A549 (cell line): ENCODE results near the gene APOA1. TPM values are rescaled to one million over a fixed set of nuclear protein-coding genes. Genes with fewer than 3 reads are reported as not detected.

Experiments
- ATAC-seq, 2 experiments: fragments of 200-7000 bp in 1 of 2; fragments of >200 bp in 1 of 2; cut with Nextera tagmentation in 1 of 2; cut with Tn5 transposase in 1 of 2; 3 replicates each; pipeline versions ENCODE4 v1.8.0 to v1.9.1; 2018 to 2020; ENCODE audit warnings: mild to moderate bottlenecking in 1 of 2, moderate library complexity in 1 of 2
- CTCF ChIA-PET: fragments of 300-600 bp; sonication (Branson Sonifier 250); formaldehyde crosslinking; extraction: SDS; loops from one replicate; lab custom pipeline; 2021; ENCODE audit warnings: antibody characterized with exemption, inconsistent platforms; lab: Yijun Ruan, JAX
- POLR2A ChIA-PET: fragments of 350-600 bp; formaldehyde crosslinking; extraction: SDS; loops from one replicate; lab custom pipeline; 2021; ENCODE audit warnings: antibody characterized with exemption, inconsistent platforms; lab: Yijun Ruan, JAX
- DNase-seq, 2 experiments: peaks; one replicate each; pipeline versions ENCODE4 v3.0.0 to v3.0.0-alpha.2; 2011 to 2016; ENCODE audit warnings: low read depth in 1 of 2, low spot score in 1 of 2
- FAIRE-seq: peaks from 2 replicates; lab custom pipeline; 2011; peaks lifted over from hg19 to GRCh38; lab: Jason Lieb, UNC
- H3K27ac ChIP-seq, 2 experiments: fragments of >200 bp; sonication (Bioruptor Twin); formaldehyde crosslinking; 3 replicates each; pipeline ENCODE4 v1.5.1; 2016 to 2017
- H3K4me1 ChIP-seq: fragments of >200 bp; sonication (Bioruptor Twin); formaldehyde crosslinking; 3 replicates; pipeline ENCODE4 v1.6.1; 2016
- H3K4me2 ChIP-seq: fragments of >200 bp; sonication (Bioruptor Twin); formaldehyde crosslinking; 3 replicates; pipeline ENCODE4 v1.6.1; 2016
- H3K4me3 ChIP-seq: fragments of >200 bp; sonication (Bioruptor Twin); formaldehyde crosslinking; 3 replicates; pipeline ENCODE4 v1.5.1; 2016
- H3K9me3 ChIP-seq: fragments of >200 bp; sonication (Bioruptor Twin); formaldehyde crosslinking; 3 replicates; pipeline ENCODE4 v1.6.1; 2016
- BHLHE40 ChIP-seq: IDR thresholded peaks from 2 replicates; pipeline ENCODE4 v1.6.1; 2012; ENCODE audit warnings: low read depth, low read length, inconsistent platforms
- ESRRA ChIP-seq: fragments of 150-350 bp; IDR thresholded peaks from 2 replicates; pipeline ENCODE4 v1.6.1; 2014; ENCODE audit warnings: mild to moderate bottlenecking, low read length, borderline replicate concordance
- FOXS1 ChIP-seq: fragments of 250-450 bp; sonication (Bioruptor Pico); IDR thresholded peaks from 2 replicates; pipeline ENCODE4 v1.5.0; 2020; ENCODE audit warnings: mild to moderate bottlenecking, moderate library complexity
- HOXB13 ChIP-seq: fragments of 250-450 bp; sonication (Bioruptor Pico); IDR thresholded peaks from 2 replicates; pipeline ENCODE4 v1.5.0; 2020; ENCODE audit warnings: low read depth, mild to moderate bottlenecking, moderate library complexity
- JUNB ChIP-seq: fragments of >200 bp; sonication (Bioruptor Twin); formaldehyde crosslinking; IDR thresholded peaks from 2 replicates; pipeline ENCODE4 v1.6.1; 2016
- KDM5A ChIP-seq: fragments of 200-600 bp; sonication (generic); IDR thresholded peaks from 2 replicates; pipeline ENCODE4 v1.6.1; 2016; ENCODE audit warnings: antibody characterized with exemption, mild to moderate bottlenecking
- NR3C1 ChIP-seq: fragments of >200 bp; sonication (Bioruptor Twin); formaldehyde crosslinking; IDR thresholded peaks from 3 replicates; pipeline ENCODE4 v1.6.1; 2017
- RCOR1 ChIP-seq: fragments of 150-350 bp; IDR thresholded peaks from 2 replicates; pipeline ENCODE4 v1.6.1; 2014; ENCODE audit warnings: antibody characterized with exemption, low read length, low read depth
- RNF2 ChIP-seq: fragments of 200-600 bp; sonication (generic); IDR thresholded peaks from 2 replicates; pipeline ENCODE4 v1.6.1; 2016; ENCODE audit warnings: low read depth, mild to moderate bottlenecking, antibody characterized with exemption, moderate library complexity, borderline replicate concordance
- SMC3 ChIP-seq: fragments of >200 bp; sonication (Bioruptor Twin); formaldehyde crosslinking; IDR thresholded peaks from 3 replicates; pipeline ENCODE4 v1.6.1; 2018; ENCODE audit warnings: inconsistent platforms
- ZNF302 ChIP-seq: fragments of 250-450 bp; sonication (Bioruptor Pico); IDR thresholded peaks from 2 replicates; pipeline ENCODE4 v1.9.0; 2021; ENCODE audit warnings: inconsistent platforms, mild to moderate bottlenecking, moderate library complexity
- WGBS: methylation state at CpG from one replicate; pipeline ENCODE4 v1.1.6; 2017; ENCODE audit errors: missing lambda C conversion rate; 5-methylcytosine and 5-hydroxymethylcytosine counted together
- polyA plus RNA-seq, 4 experiments: library from polyadenylated mRNA; depleted of rRNA in 3 of 4; stranded (reverse); fragments of >200 nt; fragmentation: RNase III in 1 of 4; extraction: RNeasy Plus Mini Kit Qiagen cat#74134 plus additional on column Dnase treatment in 1 of 4; gene quantifications; 2 replicates in 3 of 4; 3 replicates in 1 of 4; pipeline ENCODE4 v1.2.3, GENCODE V29; 2011 to 2017
- TF ChIP-seq, protein P1 (sequence below): IDR thresholded peaks from 2 replicates; pipeline ENCODE4 v1.6.1; 2012
- TF ChIP-seq, protein P2 (sequence below): fragments of 250-450 bp; sonication (Bioruptor Pico); IDR thresholded peaks from 2 replicates; pipeline ENCODE4 v1.5.0; 2020; ENCODE audit warnings: low read depth, mild to moderate bottlenecking, moderate library complexity
- TF ChIP-seq, protein P3 (sequence below): fragments of >200 bp; sonication (Bioruptor Twin); formaldehyde crosslinking; IDR thresholded peaks from 2 replicates; pipeline ENCODE4 v1.6.1; 2016
- TF ChIP-seq, protein P4 (sequence below): fragments of 150-350 bp; IDR thresholded peaks from 2 replicates; pipeline ENCODE4 v1.6.1; 2014; ENCODE audit warnings: low read depth, mild to moderate bottlenecking, low read length
- TF ChIP-seq, protein P5 (sequence below): fragments of 250-450 bp; sonication (Bioruptor Pico); IDR thresholded peaks from 2 replicates; pipeline ENCODE4 v1.5.0; 2021; ENCODE audit warnings: mild to moderate bottlenecking, moderate library complexity, borderline replicate concordance

APOA1 gene
- polyA plus RNA-seq, 2 of the 4 experiments (the other 2 are of a cell fraction): 0.23 TPM; not detected in 1

DNA sequence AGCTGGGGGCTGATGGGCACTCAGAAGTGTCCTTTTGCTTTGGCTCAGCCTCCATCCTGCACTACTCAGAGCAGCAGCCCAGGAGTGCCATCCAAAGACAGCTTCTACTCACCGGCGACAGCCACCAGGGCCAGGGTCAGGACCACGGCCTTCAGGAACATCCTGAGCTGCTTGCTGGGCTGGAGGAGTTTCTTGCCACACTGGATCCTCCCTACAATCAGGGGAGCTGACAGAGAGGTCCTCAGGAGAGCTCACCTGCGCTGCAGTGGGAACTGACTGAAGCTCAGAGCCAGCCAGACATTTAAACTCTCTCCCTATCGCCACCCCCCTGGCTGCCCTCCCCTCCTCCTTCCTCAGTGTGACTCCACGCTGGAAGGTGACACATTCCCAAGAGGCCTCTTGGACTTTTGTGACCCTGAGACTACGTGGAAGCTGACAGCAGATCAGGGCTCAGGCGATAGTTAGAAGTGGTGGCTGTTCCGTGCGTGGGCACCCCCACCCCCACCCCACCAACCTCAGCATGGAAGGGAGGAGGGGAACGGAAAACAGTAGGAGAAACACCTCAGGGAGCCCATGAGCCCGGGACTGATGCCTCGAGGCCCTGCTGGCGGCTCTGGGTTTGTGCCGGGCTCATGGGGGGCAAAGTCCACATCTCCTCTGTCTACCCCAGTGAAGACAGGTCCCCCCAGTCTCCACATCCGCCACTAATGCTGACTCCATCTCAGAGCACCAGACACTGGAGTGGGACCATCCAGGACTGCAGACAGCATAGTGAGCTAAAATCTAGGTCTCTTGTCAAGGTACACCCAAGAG is 14.2 kb downstream of the APOA1 start, which contains the start of gene APOA4:
Gene APOA4, minus strand, starts transcription at position 274 of the 813 bp plus-strand sequence. Its CDS starts 113 bp downstream, at position 161.
- no peak for ATAC-seq
- 67% methylated on average over 10 of the region's 16 CpGs for WGBS
- no peaks in the 10 kb centered on the region for H3K9me3 ChIP-seq

DNA sequence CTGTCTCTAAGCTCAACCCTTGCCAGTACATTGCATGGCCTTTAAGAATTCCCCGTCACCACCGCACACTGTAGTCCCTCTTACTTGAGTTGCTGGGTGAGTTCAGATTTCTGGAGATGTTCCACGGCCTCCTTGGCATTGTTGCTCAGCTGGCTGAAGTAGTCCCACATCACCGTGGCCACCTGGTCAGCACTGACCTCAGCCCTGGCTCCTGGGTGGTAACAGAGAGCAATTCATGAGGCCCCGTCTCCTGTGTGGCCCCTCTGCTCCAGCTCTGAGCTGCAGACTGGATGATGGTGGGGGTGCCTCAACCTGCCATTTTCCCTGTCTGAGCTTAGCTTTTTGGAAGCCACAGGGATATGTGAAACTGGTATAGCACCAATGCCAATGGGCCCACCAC is 14.8 kb downstream of the APOA1 start:
- Histone ChIP-seq H3K4me1 (no peaks in the 10 kb centered on the region), H3K9me3 (no peaks in the 10 kb centered on the region), H3K4me2 (no peak overlapping the region), H3K4me3 (no peak overlapping the region), H3K27ac (no peak overlapping the region)
- WGBS: 69% methylated on average over 4 of the region's 5 CpGs
- no peak for TF ChIP-seq KDM5A
- TF ChIP-seq, protein P1, sequence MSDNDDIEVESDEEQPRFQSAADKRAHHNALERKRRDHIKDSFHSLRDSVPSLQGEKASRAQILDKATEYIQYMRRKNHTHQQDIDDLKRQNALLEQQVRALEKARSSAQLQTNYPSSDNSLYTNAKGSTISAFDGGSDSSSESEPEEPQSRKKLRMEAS: no peak
- FAIRE-seq (no peak), ATAC-seq (no peak), DNase-seq (no peak)
- ChIA-PET CTCF (interaction anchor here (2.4 kb wide), 1 partner anchor 13 kb away, joined by 9 read pairs; no protein-coding TSS in a partner anchor), POLR2A (interaction anchor here (1.0 kb wide), 1 partner anchor 36 kb away, joined by 3 read pairs; no protein-coding TSS in a partner anchor)

More for the DNA sequence above, 14.2 kb downstream of the APOA1 start, which contains the start of gene APOA4:
- ChIA-PET CTCF (interaction anchor here (2.4 kb wide), 1 partner anchor 13 kb away, joined by 9 read pairs; no protein-coding TSS in a partner anchor), POLR2A (interaction anchor here (1.0 kb wide), 1 partner anchor 36 kb away, joined by 3 read pairs; no protein-coding TSS in a partner anchor)
- DNase-seq: no peak
- TF ChIP-seq ESRRA (no peak), BHLHE40 (no peak), NR3C1 (no peak), FOXS1 (no peak), HOXB13 (no peak), JUNB (no peak), RCOR1 (no peak), RNF2 (no peak), ZNF302 (CRISPR knock-in tag) (no peak), SMC3 (no peak)
- TF ChIP-seq, protein P2, sequence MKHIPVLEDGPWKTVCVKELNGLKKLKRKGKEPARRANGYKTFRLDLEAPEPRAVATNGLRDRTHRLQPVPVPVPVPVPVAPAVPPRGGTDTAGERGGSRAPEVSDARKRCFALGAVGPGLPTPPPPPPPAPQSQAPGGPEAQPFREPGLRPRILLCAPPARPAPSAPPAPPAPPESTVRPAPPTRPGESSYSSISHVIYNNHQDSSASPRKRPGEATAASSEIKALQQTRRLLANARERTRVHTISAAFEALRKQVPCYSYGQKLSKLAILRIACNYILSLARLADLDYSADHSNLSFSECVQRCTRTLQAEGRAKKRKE (CRISPR knock-in tag): no peak
- TF ChIP-seq, protein P3, sequence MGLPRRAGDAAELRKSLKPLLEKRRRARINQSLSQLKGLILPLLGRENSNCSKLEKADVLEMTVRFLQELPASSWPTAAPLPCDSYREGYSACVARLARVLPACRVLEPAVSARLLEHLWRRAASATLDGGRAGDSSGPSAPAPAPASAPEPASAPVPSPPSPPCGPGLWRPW: no peak
- TF ChIP-seq, protein P4, sequence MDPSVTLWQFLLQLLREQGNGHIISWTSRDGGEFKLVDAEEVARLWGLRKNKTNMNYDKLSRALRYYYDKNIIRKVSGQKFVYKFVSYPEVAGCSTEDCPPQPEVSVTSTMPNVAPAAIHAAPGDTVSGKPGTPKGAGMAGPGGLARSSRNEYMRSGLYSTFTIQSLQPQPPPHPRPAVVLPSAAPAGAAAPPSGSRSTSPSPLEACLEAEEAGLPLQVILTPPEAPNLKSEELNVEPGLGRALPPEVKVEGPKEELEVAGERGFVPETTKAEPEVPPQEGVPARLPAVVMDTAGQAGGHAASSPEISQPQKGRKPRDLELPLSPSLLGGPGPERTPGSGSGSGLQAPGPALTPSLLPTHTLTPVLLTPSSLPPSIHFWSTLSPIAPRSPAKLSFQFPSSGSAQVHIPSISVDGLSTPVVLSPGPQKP: no peak
- no peak within 1 kb of the TSS for H3K4me2 ChIP-seq
- H3K4me3 ChIP-seq: no peak within 1 kb of the TSS
- no peaks in the 10 kb centered on the region for H3K4me1 ChIP-seq
- FAIRE-seq: no peak
- no peak within 1 kb of the TSS for H3K27ac ChIP-seq

DNA sequence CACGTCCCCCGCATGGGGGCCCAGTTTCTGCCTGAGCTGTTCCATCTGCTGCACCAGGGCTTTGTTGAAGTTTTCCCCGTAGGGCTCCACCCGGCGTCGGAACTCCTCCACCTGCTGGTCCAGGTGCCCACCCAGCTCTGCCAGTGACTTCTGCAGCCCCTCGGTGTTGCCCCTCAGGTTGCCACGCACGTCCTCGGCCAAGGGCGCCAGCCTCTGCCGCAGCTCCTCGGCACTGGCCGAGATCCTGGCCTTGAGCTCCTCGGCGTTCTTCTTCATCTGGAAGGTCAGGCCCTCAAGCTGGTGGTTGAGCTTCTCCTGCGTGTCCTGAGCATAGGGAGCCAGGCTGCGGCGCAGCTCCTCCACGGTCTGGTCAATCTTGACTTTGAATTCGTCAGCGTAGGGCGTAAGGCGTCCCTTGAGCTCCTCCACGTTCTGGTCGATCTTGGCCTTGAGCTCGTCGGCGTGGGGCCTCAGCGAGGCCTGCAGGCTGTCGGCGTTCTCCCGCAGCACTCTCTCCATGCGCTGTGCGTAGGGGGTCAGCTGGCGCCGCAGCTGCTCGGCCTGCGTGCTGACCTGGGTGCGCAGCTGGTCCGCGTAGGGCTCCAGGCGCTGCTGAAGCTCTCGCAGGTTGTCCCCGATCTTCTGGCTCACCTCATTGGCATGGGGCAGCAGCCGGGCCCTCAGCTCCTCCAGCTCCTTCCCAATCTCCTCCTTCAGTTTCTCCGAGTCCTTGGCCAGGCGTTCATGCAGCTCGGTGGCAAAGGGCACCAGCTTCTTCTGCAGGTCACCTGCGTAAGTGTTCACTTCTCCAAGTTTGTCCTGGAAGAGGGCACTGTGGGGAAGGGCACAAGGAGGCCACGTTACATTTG is 16.1 kb downstream of the APOA1 start:
- H3K4me1 ChIP-seq: no peaks in the 10 kb centered on the region
- DNase-seq (no peak), ATAC-seq (no peak), FAIRE-seq (no peak)
- TF ChIP-seq, protein P5, sequence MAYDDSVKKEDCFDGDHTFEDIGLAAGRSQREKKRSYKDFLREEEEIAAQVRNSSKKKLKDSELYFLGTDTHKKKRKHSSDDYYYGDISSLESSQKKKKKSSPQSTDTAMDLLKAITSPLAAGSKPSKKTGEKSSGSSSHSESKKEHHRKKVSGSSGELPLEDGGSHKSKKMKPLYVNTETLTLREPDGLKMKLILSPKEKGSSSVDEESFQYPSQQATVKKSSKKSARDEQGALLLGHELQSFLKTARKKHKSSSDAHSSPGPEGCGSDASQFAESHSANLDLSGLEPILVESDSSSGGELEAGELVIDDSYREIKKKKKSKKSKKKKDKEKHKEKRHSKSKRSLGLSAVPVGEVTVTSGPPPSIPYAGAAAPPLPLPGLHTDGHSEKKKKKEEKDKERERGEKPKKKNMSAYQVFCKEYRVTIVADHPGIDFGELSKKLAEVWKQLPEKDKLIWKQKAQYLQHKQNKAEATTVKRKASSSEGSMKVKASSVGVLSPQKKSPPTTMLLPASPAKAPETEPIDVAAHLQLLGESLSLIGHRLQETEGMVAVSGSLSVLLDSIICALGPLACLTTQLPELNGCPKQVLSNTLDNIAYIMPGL (CRISPR knock-in tag): no peak
- H3K4me2 ChIP-seq: no peak overlapping the region
- ChIA-PET POLR2A (no interaction called here), CTCF (interaction anchor here (0.6 to 2.1 kb wide), 7 partner anchors 9 to 202 kb away, joined by 3 to 7 read pairs (median 3); no protein-coding TSS in a partner anchor)
- no peak overlapping the region for H3K27ac ChIP-seq
- WGBS: 81% methylated on average over 23 of the region's 51 CpGs
- H3K4me3 ChIP-seq: no peak overlapping the region
- no peaks in the 10 kb centered on the region for H3K9me3 ChIP-seq
